22Rv1 (cell line): ENCODE data around the gene CMTM6.
A peak's percentile ranks its signal among the peaks of the same experiment; 100 is the strongest.

Experiments
- H3K27ac ChIP-seq: fragments of 450-650 bp; 2 replicates; pipeline ENCODE4 v1.5.1; 2017
- CTCF ChIP-seq: fragments of 450-650 bp; IDR thresholded peaks from 2 replicates; pipeline ENCODE4 v1.5.1; 2017; ENCODE audit warnings: mild to moderate bottlenecking
- ZFX ChIP-seq: fragments of 450-650 bp; IDR thresholded peaks from 2 replicates; pipeline ENCODE4 v1.6.1; 2017; ENCODE audit warnings: antibody characterized with exemption, borderline replicate concordance

CMTM6 gene

GRCh38 chr3:32502118-32502945, at the start of gene CMTM6:
Gene CMTM6, minus strand, starts transcription at chr3:32502852. Its CDS starts 107 bp downstream, at chr3:32502745.
- H3K27ac ChIP-seq = peak within 1 kb of the TSS; percentile 51
- TF ChIP-seq ZFX (no peak), CTCF (no peak)

GRCh38 chr3:32552013-32552412, 49.4 kb upstream of the CMTM6 start:
- H3K27ac ChIP-seq = no peak overlapping the region

GRCh38 chr3:32551496-32551895, 48.8 kb upstream of the CMTM6 start:
- H3K27ac ChIP-seq = no peak overlapping the region
- TF ChIP-seq ZFX (no peak), CTCF (no peak)

More at GRCh38 chr3:32552013-32552412, 49.4 kb upstream of the CMTM6 start:
- TF ChIP-seq ZFX (no peak), CTCF (no peak)

GRCh38 chr3:32551087-32551486, 48.4 kb upstream of the CMTM6 start:
- no peak overlapping the region for H3K27ac ChIP-seq
- no peak for TF ChIP-seq CTCF
- no peak for TF ChIP-seq ZFX

GRCh38 chr3:32545305-32545704, 42.7 kb upstream of the CMTM6 start:
- TF ChIP-seq ZFX (no peak), CTCF (no peak)
- no peak overlapping the region for H3K27ac ChIP-seq

- TF ChIP-seq CTCF (no peak), ZFX (no peak)
- H3K27ac ChIP-seq = no peak overlapping the region
Observed at GRCh38 chr3:32544894-32545293, 42.2 kb upstream of the CMTM6 start.

- H3K27ac ChIP-seq = no peak overlapping the region
- no peak for TF ChIP-seq CTCF
- no peak for TF ChIP-seq ZFX
Observed at GRCh38 chr3:32542807-32543206, 40.2 kb upstream of the CMTM6 start.
